IMR-90 (cell line): ENCODE data around the gene DAB2. TPM values are rescaled to one million over a fixed set of nuclear protein-coding genes. Genes with fewer than 3 reads are reported as not detected.

Experiments used
- ATAC-seq: fragments of 200-7000 bp; cut with Tn5 transposase; 2 replicates; pipeline ENCODE4 v1.9.1; 2020; ENCODE audit warnings: low read depth, mild to moderate bottlenecking, moderate library complexity
- BruUV-seq: library from RNA; stranded (reverse); fragments of 400-500 nt; replicated peaks from 2 replicates; lab custom pipeline; 2021; lab: Mats Ljungman, UMichigan
- CTCF ChIA-PET: fragments of 300-600 bp; formaldehyde crosslinking; extraction: SDS; loops from one replicate; lab custom pipeline; 2021; ENCODE audit warnings: antibody characterized with exemption; lab: Yijun Ruan, JAX
- POLR2A ChIA-PET: fragments of 300-600 bp; sonication (Branson Sonifier 250); formaldehyde crosslinking; loops from one replicate; lab custom pipeline; 2022; ENCODE audit warnings: antibody characterized with exemption; ENCODE audit not compliant: unreplicated experiment; lab: Charles Lee
- DNase-seq: peaks from one replicate; pipeline ENCODE4 v3.0.0; 2013
- H2AFZ ChIP-seq: replicated peaks from 2 replicates; pipeline ENCODE3; 2013; ENCODE audit warnings: low read length, mild to moderate bottlenecking; ENCODE audit not compliant: poor library complexity
- H2AK5ac ChIP-seq: 2 replicates; pipeline ENCODE4 v1.6.1; 2013; ENCODE audit warnings: low read depth, low read length, inconsistent platforms
- H2AK9ac ChIP-seq: replicated peaks from 2 replicates; pipeline ENCODE3; 2013; ENCODE audit warnings: mild to moderate bottlenecking, low read depth, low read length, moderate library complexity; ENCODE audit not compliant: poor library complexity
- H2BK120ac ChIP-seq: 2 replicates; pipeline ENCODE4 v1.6.1; 2013; ENCODE audit warnings: low read depth, low read length, inconsistent platforms
- H2BK15ac ChIP-seq: 3 replicates; pipeline ENCODE4 v1.6.1; 2013; ENCODE audit warnings: low read depth, low read length, inconsistent platforms
- H2BK20ac ChIP-seq: 2 replicates; pipeline ENCODE4 v1.6.1; 2013; ENCODE audit warnings: low read depth, mild to moderate bottlenecking, inconsistent platforms, low read length, moderate library complexity
- H2BK5ac ChIP-seq: 2 replicates; pipeline ENCODE4 v1.6.1; 2013; ENCODE audit warnings: mild to moderate bottlenecking, low read depth, low read length, inconsistent platforms; ENCODE audit not compliant: poor library complexity, severe bottlenecking
- H3K14ac ChIP-seq: replicated peaks from 2 replicates; pipeline ENCODE4 v1.6.1; 2013; ENCODE audit warnings: low read depth, low read length, inconsistent platforms
- H3K18ac ChIP-seq: 2 replicates; pipeline ENCODE4 v1.6.1; 2013; ENCODE audit warnings: low read depth, low read length, control low read depth
- H3K23ac ChIP-seq: 2 replicates; pipeline ENCODE4 v1.6.1; 2013; ENCODE audit warnings: low read depth, low read length, inconsistent platforms
- H3K27ac ChIP-seq: 2 replicates; pipeline ENCODE4 v1.5.1; 2013; ENCODE audit warnings: mild to moderate bottlenecking, control low read depth, low read length; ENCODE audit not compliant: insufficient read depth
- H3K27me3 ChIP-seq: 2 replicates; pipeline ENCODE4 v1.6.1; 2013; ENCODE audit warnings: low read length; ENCODE audit not compliant: control insufficient read depth, insufficient read depth
- H3K36me3 ChIP-seq: 2 replicates; pipeline ENCODE4 v1.6.1; 2013; ENCODE audit warnings: low read length, mixed read lengths; ENCODE audit not compliant: control insufficient read depth, insufficient read depth
- H3K4ac ChIP-seq: 2 replicates; pipeline ENCODE4 v1.6.1; 2013; ENCODE audit warnings: low read depth, low read length, inconsistent platforms
- H3K4me1 ChIP-seq: 2 replicates; pipeline ENCODE4 v1.6.1; 2013; ENCODE audit warnings: low read length, mixed read lengths; ENCODE audit not compliant: control insufficient read depth, insufficient read depth
- H3K4me2 ChIP-seq: 2 replicates; pipeline ENCODE4 v1.6.1; 2013; ENCODE audit warnings: low read depth, mild to moderate bottlenecking, control low read depth, low read length, moderate library complexity
- H3K4me3 ChIP-seq: 2 replicates; pipeline ENCODE4 v1.5.1; 2013; ENCODE audit warnings: low read depth, mild to moderate bottlenecking, control low read depth, low read length, moderate library complexity; ENCODE audit not compliant: insufficient read depth
- H3K56ac ChIP-seq: 2 replicates; pipeline ENCODE4 v1.6.1; 2013; ENCODE audit warnings: low read length, inconsistent platforms; ENCODE audit not compliant: insufficient read depth; ENCODE audit errors: extremely low read depth
- H3K79me1 ChIP-seq, 2 experiments: 2 replicates each; pipeline ENCODE4 v1.6.1; 2013; ENCODE audit warnings: low read length in 2 of 2, inconsistent platforms in 1 of 2, low read depth in 1 of 2
- H3K9ac ChIP-seq: 2 replicates; pipeline ENCODE4 v1.6.1; 2013; ENCODE audit warnings: low read depth, low read length, control low read depth
- H3K9me1 ChIP-seq: 2 replicates; pipeline ENCODE4 v1.6.1; 2013; ENCODE audit warnings: low read length, inconsistent platforms; ENCODE audit not compliant: insufficient read depth
- H3K9me3 ChIP-seq: 2 replicates; pipeline ENCODE4 v1.6.1; 2013; ENCODE audit warnings: low read length; ENCODE audit not compliant: control insufficient read depth, insufficient read depth
- H4K20me1 ChIP-seq: 2 replicates; pipeline ENCODE4 v1.6.1; 2013; ENCODE audit warnings: low read length, inconsistent platforms; ENCODE audit not compliant: insufficient read depth
- H4K5ac ChIP-seq: 2 replicates; pipeline ENCODE4 v1.6.1; 2013; ENCODE audit warnings: mild to moderate bottlenecking, low read depth, low read length, control low read depth
- H4K8ac ChIP-seq, 2 experiments: 2 replicates each; pipeline ENCODE4 v1.6.1; 2013; ENCODE audit warnings: low read depth in 2 of 2, low read length in 2 of 2, control low read depth in 1 of 2, inconsistent platforms in 1 of 2
- H4K91ac ChIP-seq: 2 replicates; pipeline ENCODE4 v1.6.1; 2013; ENCODE audit warnings: low read depth, low read length, inconsistent platforms; ENCODE audit not compliant: insufficient read depth
- BHLHE40 ChIP-seq: fragments of 150-350 bp; IDR thresholded peaks from 2 replicates; pipeline ENCODE4 v1.6.1; 2016; ENCODE audit warnings: mild to moderate bottlenecking, low read depth, low read length
- CEBPB ChIP-seq: IDR thresholded peaks from 2 replicates; pipeline ENCODE4 v1.6.1; 2012; ENCODE audit warnings: low read depth, low read length, improper control_type of control experiment
- CHD1 ChIP-seq: IDR thresholded peaks from 2 replicates; pipeline ENCODE4 v1.6.1; 2012; ENCODE audit warnings: low read depth, low read length, improper control_type of control experiment
- CTCF ChIP-seq: conservative IDR thresholded peaks from 2 replicates; pipeline ENCODE4 v1.5.1; 2012; ENCODE audit warnings: mild to moderate bottlenecking, low read depth, low read length, improper control_type of control experiment
- ELK1 ChIP-seq: fragments of 150-350 bp; IDR thresholded peaks from 2 replicates; pipeline ENCODE4 v1.6.1; 2016; ENCODE audit warnings: low read depth, mild to moderate bottlenecking, low read length, moderate library complexity, borderline replicate concordance
- FOS ChIP-seq: fragments of 150-350 bp; IDR thresholded peaks from 2 replicates; pipeline ENCODE4 v1.6.1; 2016; ENCODE audit warnings: low read depth, low read length
- MAFK ChIP-seq: IDR thresholded peaks from 2 replicates; pipeline ENCODE4 v1.6.1; 2012; ENCODE audit warnings: low read depth, low read length, improper control_type of control experiment
- MAZ ChIP-seq: IDR thresholded peaks from 2 replicates; pipeline ENCODE4 v1.6.1; 2012; ENCODE audit warnings: low read depth, mild to moderate bottlenecking, low read length, improper control_type of control experiment, moderate library complexity, borderline replicate concordance
- MXI1 ChIP-seq: IDR thresholded peaks from 2 replicates; pipeline ENCODE4 v1.6.1; 2012; ENCODE audit warnings: low read depth, mild to moderate bottlenecking, low read length, moderate library complexity, borderline replicate concordance
- NFE2L2 ChIP-seq: fragments of 150-350 bp; IDR thresholded peaks from 2 replicates; pipeline ENCODE4 v1.6.1; 2016; ENCODE audit warnings: low read depth, mild to moderate bottlenecking, low read length
- POLR2A ChIP-seq: IDR thresholded peaks from 2 replicates; pipeline ENCODE4 v1.6.1; 2012; ENCODE audit warnings: mild to moderate bottlenecking, low read depth, low read length
- RAD21 ChIP-seq: IDR thresholded peaks from 2 replicates; pipeline ENCODE4 v1.6.1; 2012; ENCODE audit warnings: low read length, improper control_type of control experiment
- RCOR1 ChIP-seq: IDR thresholded peaks from 2 replicates; pipeline ENCODE4 v1.6.1; 2012; ENCODE audit warnings: mild to moderate bottlenecking, low read length, improper control_type of control experiment; ENCODE audit not compliant: insufficient replicate concordance
- RFX5 ChIP-seq: IDR thresholded peaks from 2 replicates; pipeline ENCODE4 v1.8.0; 2012; ENCODE audit warnings: low read depth, mild to moderate bottlenecking, low read length, moderate library complexity
- SMC3 ChIP-seq: fragments of 150-350 bp; IDR thresholded peaks from 2 replicates; pipeline ENCODE4 v1.6.1; 2016; ENCODE audit warnings: low read depth, mild to moderate bottlenecking, antibody characterized with exemption, low read length, moderate library complexity
- USF2 ChIP-seq: fragments of 150-350 bp; IDR thresholded peaks from 2 replicates; pipeline ENCODE4 v1.6.1; 2017; ENCODE audit warnings: mild to moderate bottlenecking, antibody characterized with exemption, low read length, low read depth
- WGBS, 2 experiments: methylation state at CpG; one replicate each; pipeline versions ENCODE4 v1.1.5 to v1.1.7; 2013; ENCODE audit warnings: missing lambda C conversion rate in 2 of 2; ENCODE audit not compliant: insufficient read length in 1 of 2; ENCODE audit errors: extremely low coverage in 2 of 2; 5-methylcytosine and 5-hydroxymethylcytosine counted together
- dilution Hi-C: fragments of 300-500 bp; cut with HindIII; formaldehyde crosslinking; loops from one replicate; pipeline ENCODE4 v1.14.3; 2018; ENCODE audit warnings: low sequenced_read_pairs; ENCODE audit not compliant: unreplicated experiment
- in situ Hi-C: fragments of 300-500 bp; cut with MboI; formaldehyde crosslinking; loops from 3 replicates; pipeline ENCODE4 v1.14.3; 2019; ENCODE audit warnings: low sequenced_read_pairs, inconsistent platforms, mixed read lengths
- intact Hi-C: fragments of 100-400 bp; cut with micrococcal nuclease; formaldehyde crosslinking; loops from 2 replicates; pipeline ENCODE4 v1.10.0; 2022
- polyA plus RNA-seq, 3 experiments: library from polyadenylated mRNA; depleted of rRNA; stranded (reverse); fragments of >200 nt; gene quantifications; 2 replicates each; pipeline ENCODE4 v1.2.3, GENCODE V29; 2012; ENCODE audit warnings: low replicate concordance in 1 of 3
- total RNA-seq: library from RNA; depleted of rRNA; stranded (reverse); fragments of >200 nt; gene quantifications from 2 replicates; pipeline ENCODE4 v1.2.3, GENCODE V29; 2012

DAB2 gene
- total and polyA plus RNA-seq, 2 of the 4 experiments (the other 2 are of a cell fraction): 50.0 to 101 TPM

- Histone ChIP-seq H3K9ac (peak overlapping the region; percentile 96), H4K91ac (peak overlapping the region; percentile 81)
- POLR2A ChIA-PET: interaction anchor here (0.6 to 2.7 kb wide), 6 partner anchors 24 to 124 kb away, joined by 3 to 16 read pairs (median 8); no protein-coding TSS in a partner anchor
These were observed 1.4 kb downstream of the DAB2 start for GRCh38 chr5:39423331-39423751.

More at GRCh38 chr5:39423331-39423751, 1.4 kb downstream of the DAB2 start:
- intact Hi-C loops: loop anchor here (5.0 kb wide), 2 partner anchors 144 to 1409 kb away; no protein-coding TSS in a partner anchor
- H3K56ac ChIP-seq: peak overlapping the region; percentile 98; the same call in 1 of the 2 replicates
- H2AK9ac ChIP-seq: peak overlapping the region; percentile 90
- no peaks in the 10 kb centered on the region for H3K27me3 ChIP-seq
- H4K5ac ChIP-seq: peak overlapping the region; percentile 76; the same call in 1 of the 2 replicates
- peak overlapping the region; percentile 59 for H2BK20ac ChIP-seq
- peak overlapping the region; percentile 95 for H2BK5ac ChIP-seq
- peak overlapping the region; percentile 92 for H3K18ac ChIP-seq
- peak overlapping the region; percentile 96 for H3K14ac ChIP-seq
- peaks cover 3 to 48% of the 10 kb centered on the region in 2 experiments for H3K79me1 ChIP-seq
- ATAC-seq (no peak), DNase-seq (no peak)
- no peak overlapping the region for H2AFZ ChIP-seq
- H3K9me1 ChIP-seq: peaks cover 14% of the 10 kb centered on the region
- in situ Hi-C loops: no loop called here
- peak overlapping the region; percentile 89 for H3K27ac ChIP-seq
- peak overlapping the region; percentile 52 for H2AK5ac ChIP-seq
- no CpG with 5 or more reads among the region's 2 CpGs for WGBS, 2 experiments
- H3K36me3 ChIP-seq: peaks cover 6% of the 10 kb centered on the region
- BruUV-seq: no TSS peak
- dilution Hi-C loops: no loop called here
- H2BK15ac ChIP-seq: peak overlapping the region; percentile 62; the same call in 2 of the 3 replicates
- peak overlapping the region; percentile 88 for H3K23ac ChIP-seq
- peak overlapping the region; percentile 91 for H3K4ac ChIP-seq
- H3K4me2 ChIP-seq: peak overlapping the region; percentile 100
- peaks cover 45% of the 10 kb centered on the region for H4K20me1 ChIP-seq
- TF ChIP-seq BHLHE40 (no peak), USF2 (no peak), ELK1 (no peak), NFE2L2 (no peak), MAFK (no peak), MXI1 (no peak), CHD1 (no peak), FOS (no peak), CEBPB (no peak), MAZ (no peak), SMC3 (no peak), RFX5 (no peak), RAD21 (no peak), CTCF (no peak), RCOR1 (no peak), POLR2A (no peak)
- peak overlapping the region; percentile 99 for H3K4me3 ChIP-seq
- H4K8ac ChIP-seq: peak overlapping the region; percentile 42 to 90; a peak in 3 of 4 replicates
- CTCF ChIA-PET: interaction anchor here (2.2 to 3.5 kb wide), 4 partner anchors 13 to 124 kb away, joined by 9 to 24 read pairs (median 13); no protein-coding TSS in a partner anchor
- H3K4me1 ChIP-seq: peaks cover 20% of the 10 kb centered on the region
- peak overlapping the region; percentile 84 for H2BK120ac ChIP-seq
- H3K9me3 ChIP-seq: no peaks in the 10 kb centered on the region
